ENCODE results near the gene MMP15.
"Not testable (repeated sequence)": the region's sequence is repeated elsewhere in the genome, so short reads cannot be mapped to it uniquely, and the experiment has no call there.

MMP15 gene

GRCh38 chr16:58049232-58050185, 24.0 kb downstream of the MMP15 start:
- no peak for DNase-seq

GRCh38 chr16:58051296-58051695, 25.7 kb downstream of the MMP15 start:
- no peak for DNase-seq

DNA sequence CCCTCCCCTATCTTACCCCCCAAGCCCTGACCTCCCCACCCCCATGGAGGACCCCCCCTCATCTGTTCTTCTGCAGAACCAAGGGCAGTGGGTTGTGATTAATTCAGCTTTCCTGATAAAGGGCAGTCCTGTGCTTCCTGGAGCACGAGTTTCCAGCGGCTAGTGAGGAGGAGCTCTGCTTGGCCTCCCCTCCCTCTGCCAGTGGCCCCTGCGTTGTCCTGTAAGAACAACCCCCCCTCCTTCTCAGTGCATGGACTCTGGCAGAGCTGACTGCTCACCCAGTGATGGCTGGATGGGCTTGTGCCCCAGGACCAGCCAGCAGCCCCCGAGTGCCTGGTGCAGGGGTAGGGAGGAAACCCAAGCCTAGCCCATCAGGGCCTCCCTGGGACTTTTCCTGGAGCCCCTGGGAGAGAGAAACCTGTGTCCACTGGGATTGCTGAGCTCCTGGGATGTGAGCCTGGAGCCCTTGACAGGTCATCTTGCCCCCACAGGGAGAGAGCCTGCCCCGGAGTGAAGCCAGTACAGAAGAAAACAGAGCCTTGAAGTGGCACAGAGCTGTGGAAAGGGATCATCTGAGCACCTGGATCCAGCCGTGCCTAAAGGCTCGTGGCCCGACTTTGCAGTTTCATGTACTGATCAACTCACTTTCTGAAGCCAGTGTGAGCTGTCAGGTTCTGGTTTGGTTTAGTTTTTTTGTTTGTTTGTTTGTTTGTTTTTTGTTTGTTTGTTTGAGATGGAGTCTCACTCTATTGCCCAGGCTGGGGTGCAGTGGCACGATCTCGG, 26.5 kb downstream of the MMP15 start:
- DNase-seq, result no peak

DNA sequence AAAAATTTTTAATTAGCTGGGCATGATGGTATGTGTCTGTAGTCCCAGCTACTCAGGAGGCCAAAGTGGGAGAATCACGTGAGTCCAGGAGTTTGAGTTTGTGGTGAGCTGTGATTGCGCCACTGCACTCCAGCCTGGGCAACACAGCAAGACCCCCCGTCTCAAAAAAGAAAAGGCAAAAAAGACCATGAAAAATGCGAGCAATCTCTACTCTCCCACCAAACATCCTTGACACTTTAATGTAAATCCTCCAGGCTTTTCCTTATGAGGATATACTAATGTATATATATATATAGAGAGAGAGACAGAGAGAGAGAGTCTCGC, 28.1 kb downstream of the MMP15 start:
- no peak for DNase-seq

- no peak for DNase-seq
These were observed 28.7 kb downstream of the MMP15 start for GRCh38 chr16:58054289-58054688.

DNA sequence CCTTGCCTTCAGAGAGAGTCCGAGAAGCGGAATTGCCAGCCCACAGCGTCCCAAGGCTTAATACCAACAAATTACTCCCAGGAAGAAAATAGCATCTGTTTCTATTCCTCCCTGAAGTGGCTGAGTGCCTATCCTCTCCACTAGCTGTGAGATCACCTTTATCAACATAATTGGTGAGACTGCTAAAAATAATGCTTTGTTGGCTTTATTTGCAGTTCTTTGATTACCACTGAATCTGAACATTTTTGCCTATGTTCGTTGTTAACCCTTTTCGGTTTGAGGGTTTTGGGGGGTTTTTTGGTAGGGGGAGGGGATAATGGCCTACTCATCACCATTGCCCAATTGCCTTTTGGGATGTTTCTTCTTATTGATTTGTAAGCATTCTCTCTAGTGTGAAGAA, 31.0 kb downstream of the MMP15 start:
- DNase-seq, result no peak

GRCh38 chr16:58057121-58057520, 31.6 kb downstream of the MMP15 start:
- DNase-seq, result no peak

- DNase-seq, result no peak
These were observed 32.2 kb downstream of the MMP15 start for GRCh38 chr16:58057784-58058183.

DNA sequence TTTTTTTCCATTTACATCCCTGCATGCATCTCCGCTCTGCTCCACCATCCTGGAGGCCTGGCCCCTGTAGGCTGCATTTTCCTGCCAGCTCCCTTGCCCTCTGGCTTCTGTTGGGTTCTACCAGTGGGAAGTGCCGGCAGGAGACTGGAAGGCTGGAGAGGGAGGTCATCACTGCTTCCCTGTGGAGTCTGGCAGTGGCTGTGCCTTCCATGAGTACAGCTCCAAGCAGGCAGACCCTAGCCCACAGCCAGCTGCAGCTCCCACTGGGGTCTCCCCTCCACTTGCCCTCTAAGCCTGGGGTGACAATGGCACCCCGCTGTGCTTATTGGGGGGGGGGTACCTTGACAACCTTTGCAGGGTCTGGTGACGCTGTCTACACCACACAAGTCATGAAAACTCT, 37.3 kb downstream of the MMP15 start:
- no peak for DNase-seq

DNA sequence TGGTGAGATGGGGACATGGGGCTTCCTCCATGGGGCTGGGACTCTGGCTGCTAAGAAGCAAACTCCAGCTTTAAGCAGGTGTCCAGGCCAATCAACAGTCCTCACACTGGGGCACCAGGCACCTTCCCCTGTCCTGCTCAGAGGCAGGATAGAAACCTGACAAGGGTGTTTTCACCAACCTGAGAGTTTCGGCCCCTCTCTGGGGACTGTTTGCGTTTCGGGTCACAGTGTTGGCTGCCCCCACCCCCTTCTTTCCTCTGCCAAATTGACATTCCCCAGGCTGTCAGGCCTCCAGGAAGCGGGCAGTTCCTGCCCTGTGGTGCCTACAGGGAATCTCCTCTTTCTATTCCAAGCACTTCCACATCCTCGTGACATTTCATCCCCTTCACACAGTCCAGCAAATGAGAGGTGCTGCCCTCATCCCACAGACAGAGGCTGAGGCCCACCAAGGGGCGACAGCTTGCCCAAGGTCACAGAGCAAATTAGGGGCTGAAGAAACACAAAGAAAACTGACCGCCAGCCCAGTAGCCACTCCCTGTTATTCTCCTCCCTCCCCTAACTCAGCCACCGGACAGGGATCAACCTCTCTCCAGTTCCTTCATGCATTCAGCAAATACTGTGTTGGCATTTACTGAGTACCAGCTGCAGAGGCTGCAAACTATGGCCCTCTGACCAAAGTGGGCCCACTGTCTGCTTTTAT, 38.0 kb downstream of the MMP15 start:
- DNase-seq, result no peak

DNA sequence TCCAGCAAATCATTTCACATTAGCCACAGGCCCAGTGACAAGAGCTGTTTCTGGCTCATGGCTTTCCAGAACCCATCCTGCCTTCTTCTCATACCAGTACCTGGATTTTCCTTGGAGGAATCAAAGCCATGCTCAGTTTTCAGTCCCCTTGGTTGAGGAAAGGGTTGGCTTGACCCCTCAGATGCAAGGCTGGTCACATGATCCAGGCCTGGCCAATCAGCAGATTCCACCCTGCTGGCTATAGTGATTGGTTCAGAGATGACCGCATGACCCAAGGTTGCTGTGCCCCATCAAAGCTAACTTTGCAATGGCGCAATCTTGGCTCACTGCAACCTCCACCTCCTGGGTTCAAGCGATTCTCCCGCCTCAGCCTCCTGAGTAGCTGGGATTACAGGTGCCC, 45.0 kb downstream of the MMP15 start:
- no peak for DNase-seq

- DNase-seq, result not testable (repeated sequence)
These were observed 46.6 kb downstream of the MMP15 start for GRCh38 chr16:58072134-58072533.

- not testable (repeated sequence) for DNase-seq
These were observed 47.5 kb downstream of the MMP15 start for GRCh38 chr16:58073086-58073485.

- no peak for DNase-seq
These were observed 49.1 kb downstream of the MMP15 start for GRCh38 chr16:58074657-58075056.

- no peak for DNase-seq
These were observed 51.0 kb downstream of the MMP15 start for GRCh38 chr16:58076514-58076913.

- no peak for DNase-seq
These were observed 52.2 kb downstream of the MMP15 start for GRCh38 chr16:58077796-58078195.

DNA sequence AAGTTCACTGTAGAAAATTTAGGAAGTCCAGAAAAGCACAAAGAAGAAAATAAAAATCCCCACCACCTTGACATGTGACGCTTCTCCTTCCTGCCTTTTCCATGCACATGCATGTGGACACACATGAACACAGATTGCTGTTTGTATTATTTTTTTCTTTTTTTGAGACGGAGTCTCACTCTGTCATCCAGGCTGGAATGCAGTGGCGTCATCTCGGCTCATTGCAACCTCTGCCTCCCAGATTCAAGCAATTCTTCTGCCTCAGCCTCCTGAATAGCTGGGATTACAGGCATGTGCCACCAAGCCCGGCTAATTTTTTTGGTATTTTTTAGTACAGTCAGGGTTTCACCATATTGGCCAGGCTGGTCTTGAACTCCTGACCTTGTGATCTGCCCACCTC, 55.1 kb downstream of the MMP15 start:
- DNase-seq, result not testable (repeated sequence)

- DNase-seq, result no peak
These were observed 56.8 kb downstream of the MMP15 start for GRCh38 chr16:58082381-58082780.

- DNase-seq, result no peak
These were observed 59.1 kb downstream of the MMP15 start for GRCh38 chr16:58084635-58085034.

DNA sequence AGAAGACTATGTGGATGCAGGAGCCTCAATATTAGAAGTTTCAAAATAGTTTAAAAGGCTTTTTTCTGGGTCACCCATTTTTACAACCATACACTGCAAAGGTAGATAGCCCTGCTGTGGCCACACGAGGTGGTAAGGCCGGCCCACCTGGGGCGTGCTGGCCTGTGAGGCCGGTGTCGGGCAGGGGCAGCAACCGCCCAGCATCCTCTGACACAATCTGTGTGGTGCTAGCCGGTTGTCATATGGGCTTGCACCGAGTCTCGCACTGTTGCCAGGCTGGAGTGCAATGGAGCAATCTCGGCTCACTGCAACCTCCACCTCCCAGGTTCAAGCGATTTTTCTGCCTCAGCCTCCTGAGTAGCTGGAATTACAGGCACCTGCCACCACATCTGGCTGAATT, 59.6 kb downstream of the MMP15 start:
- no peak for DNase-seq

- DNase-seq, result no peak
These were observed 60.2 kb downstream of the MMP15 start for GRCh38 chr16:58085584-58086251.

DNA sequence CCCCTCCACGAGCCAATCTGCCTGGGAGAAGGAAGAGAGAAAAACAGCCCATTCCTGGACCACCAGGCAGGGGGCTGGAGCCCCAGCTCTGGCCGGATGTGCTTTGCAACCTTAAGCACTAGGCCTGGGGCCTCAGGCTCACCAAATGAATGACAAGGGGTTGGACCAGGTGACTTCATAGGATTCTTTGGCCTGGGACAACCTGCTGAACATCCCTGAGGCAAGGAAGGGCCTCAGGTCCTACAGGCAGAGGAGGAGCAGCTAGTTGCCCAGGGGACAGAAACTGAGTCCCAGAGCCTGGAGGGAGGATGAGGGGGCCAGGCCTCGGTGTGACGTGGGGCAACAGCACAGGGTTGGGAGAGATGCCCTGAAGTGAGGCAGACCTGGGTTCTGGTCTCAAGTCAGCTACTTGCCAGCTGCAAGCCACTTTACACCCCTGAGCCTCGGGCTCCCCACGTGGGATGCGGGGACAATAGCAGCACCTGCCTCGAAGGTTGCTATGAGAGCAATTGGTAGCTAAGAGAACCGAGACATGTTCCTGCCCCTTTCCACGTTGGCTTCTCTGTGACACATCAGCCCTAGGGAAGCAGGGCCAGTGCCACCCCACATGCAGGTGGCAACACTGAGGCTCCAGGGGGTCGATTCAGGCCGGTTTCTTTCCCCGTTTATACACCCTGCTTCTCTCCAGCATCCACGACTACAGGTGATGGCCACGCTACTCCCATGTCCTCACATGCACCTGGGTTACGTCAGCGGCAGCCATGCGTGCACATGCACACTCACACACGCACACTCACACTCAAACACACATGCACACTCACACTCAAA, 61.0 kb downstream of the MMP15 start:
- no peak for DNase-seq

Measured in fibroblast of skin of abdomen (primary cell).